Cortex of kidney (tissue), 1 donor: ENCODE data around the gene TSPOAP1.

Experiments used
- DNase-seq: peaks from one replicate; lab custom pipeline; 2025; lab: John Stamatoyannopoulos, UW

TSPOAP1 gene

DNA sequence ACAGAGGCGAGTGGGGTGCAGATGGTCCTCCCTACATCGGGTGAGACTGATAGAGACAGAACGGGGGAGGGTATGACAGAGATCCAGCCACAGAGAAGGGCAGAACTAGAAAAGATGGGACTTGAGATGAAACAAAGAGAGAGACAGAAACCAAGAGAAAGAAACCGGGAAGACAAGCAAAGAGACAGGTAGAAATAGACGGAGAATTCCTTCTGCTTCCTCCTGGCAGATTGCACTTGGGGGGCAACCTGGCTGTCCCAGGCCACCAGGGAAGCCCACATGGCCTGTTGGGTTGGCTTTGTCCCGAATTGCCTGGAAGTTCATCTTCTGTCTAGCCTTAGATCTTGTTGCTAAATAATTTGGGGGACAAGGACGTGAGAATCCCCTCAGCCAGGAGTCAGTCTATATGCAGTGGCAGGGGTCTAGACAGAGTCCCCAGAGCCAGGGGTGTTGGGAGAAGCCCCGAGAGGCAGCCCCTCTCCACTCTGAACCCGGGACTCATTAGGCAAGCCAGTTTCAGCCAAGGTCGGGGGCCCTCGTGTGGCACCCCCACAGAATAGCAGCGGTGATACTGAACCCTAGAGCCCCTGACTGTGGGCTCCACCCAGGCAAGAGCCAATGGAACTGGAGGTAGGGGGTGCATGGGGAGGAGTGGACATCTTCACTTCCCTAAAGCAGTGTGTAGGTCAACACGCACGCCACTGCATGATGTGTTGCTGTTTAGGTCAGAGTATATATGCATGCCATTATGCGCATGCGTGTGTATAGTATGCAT lies 627 bp upstream of the TSPOAP1 start:
- DNase-seq, result no peak

DNA sequence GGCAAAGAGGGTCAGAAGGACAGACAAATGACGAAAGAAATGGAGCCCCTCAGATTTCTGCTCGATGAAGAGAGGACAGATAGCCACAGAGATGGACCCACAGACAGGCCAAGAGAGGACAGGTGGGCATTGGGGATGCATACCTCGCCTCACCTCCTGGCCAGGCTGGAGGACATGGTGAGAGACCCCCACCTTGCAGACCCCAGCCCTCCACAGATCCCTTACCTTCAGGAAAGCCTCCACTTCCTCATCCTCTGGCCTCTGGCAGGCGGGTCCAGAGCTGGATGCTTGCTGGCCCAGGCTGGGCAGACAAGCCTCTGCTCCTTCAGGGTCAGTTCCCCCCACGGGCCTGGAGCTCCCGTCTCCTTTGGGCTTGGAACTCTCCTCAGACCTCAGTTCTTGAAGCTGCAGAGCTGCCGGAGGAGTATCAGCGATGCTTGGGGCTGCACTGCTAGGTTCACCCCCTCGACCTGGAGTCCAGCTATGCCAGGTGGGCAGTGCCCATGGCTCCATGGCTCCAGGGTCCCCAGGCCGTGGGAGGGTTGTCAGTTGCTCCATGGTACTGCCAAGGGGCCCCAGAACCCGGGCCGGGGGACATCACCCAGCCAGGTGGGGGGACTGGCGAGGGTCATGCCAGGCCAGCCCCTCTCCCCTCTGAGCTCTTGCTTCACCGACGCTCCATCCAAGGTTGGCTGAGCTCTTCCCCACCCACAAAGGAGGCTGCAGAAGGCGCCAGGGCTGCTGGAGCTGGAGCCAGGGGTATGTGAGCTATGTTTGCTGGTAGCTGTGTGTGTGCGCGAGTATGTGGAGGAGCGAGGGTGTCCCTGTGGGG lies 1.0 kb downstream of the TSPOAP1 start:
- no peak for DNase-seq

DNA sequence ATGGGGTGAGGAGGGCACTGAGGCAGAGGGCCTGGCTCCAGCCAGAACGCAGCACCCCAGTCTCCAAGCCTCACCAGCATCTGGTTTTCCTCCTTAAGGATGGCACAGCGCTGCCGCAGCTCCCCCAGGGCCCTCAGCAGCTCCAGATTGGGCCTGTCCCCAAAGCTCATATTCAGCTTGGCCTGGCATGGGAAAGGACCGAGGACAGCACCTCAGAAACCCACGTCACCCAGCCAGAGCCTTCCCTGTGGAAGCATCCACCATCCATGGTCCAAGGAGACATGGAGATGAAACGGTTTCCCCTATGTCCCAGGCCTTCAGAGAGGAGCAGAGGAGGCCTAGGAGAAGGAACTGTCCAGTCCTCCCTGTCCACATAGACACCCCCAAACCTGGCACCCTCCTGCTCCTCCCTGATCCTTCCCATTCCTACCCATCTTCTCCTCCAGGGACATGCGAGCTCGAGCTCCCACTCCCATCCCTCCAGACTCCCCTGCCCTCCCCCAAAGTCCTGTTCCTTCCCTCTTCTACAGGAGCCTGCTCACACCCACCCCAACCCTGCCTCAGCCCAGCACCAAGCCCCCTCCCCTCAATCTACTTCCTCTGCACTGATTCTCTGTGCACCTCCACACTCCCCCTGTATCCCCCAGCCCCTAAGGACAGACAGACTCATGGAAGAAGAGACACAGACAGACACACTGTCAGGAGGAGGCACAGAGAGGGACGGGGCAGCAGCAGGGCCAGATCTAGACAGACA lies 1.8 kb downstream of the TSPOAP1 start:
- no peak for DNase-seq

GRCh38 chr17:58325976-58326468 lies 2.6 kb downstream of the TSPOAP1 start:
- DNase-seq, result no peak

DNA sequence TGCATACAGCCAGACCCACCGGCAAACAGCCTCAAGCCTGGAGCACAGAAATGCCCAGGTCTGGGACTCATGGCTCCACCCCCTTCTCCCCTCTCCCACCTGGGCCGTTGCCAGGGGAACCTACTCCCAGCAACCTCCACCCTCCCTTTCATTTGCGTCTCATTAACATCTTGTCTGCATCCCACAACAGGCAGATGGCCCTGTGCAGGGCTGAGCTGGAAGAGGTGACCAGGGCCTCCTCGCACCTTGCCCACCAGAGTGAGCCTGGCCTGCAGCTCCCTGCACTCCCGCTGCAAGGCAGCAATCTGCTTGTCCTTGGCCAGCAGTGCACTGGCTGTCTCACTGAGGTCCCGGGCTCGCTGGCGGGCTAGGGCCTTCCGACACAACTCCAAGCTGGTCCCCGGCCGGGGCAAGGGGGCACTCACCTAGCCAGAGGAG lies 3.3 kb downstream of the TSPOAP1 start:
- no peak for DNase-seq

DNA sequence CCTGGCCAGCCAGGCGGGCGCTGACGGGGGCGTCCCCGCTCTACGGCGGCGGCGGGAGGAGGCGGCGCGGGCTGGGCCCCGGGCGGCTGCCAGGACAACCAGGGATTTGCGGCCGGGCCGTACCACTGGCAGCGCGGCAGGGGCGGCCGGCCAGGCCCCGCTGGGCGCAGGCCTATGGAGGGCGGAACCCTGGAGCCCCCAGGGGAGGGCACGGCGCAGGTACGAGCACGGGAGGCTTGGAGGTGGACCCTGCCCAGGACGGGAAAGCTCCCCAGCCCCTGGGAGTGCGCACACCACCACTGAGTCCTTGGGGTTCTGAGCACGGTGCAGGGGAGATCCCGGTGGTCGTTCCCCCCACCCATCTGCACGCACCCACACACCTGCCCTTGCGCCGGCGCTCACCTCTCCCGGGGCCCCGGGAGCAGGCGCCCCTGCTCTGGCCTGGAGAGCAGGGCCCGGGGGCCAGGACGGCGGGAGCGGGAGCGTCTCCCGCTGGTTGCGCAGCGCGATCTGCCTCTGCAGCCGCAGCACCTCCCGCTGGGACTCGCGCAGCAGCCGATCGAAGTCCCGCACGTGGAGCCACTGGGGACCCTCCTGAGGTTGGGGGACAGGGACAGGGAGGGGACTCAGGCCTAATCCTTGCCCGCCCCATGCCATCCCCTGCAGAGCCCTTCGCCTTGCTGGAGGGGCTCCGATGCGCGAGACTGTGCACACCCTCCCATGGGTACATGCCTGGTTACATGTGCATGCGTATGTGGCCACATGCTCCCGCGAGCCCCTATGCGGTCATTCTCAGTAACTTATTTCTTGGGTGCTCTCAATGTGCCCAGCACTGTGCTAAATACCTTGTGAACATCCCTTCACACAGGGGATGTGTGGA lies 3.9 kb downstream of the TSPOAP1 start:
- no peak for DNase-seq

DNA sequence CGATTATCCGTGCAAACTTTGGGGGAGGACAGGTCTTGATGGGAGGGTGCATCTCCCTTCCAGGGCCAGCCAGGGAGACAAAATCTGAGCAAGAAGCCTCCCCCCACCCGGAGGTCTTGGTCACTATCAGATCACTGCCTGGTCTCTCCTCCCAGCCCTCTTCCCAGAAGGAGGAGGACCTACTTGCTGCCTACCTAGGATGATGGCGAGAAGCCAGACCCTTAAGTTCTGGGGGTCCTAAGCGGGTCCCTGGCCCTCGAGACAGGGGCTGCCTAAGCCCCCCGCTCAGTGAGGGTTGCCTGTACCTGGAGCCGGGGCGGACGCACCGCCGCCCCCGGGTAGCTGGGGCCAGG lies 4.6 kb downstream of the TSPOAP1 start:
- no peak for DNase-seq

DNA sequence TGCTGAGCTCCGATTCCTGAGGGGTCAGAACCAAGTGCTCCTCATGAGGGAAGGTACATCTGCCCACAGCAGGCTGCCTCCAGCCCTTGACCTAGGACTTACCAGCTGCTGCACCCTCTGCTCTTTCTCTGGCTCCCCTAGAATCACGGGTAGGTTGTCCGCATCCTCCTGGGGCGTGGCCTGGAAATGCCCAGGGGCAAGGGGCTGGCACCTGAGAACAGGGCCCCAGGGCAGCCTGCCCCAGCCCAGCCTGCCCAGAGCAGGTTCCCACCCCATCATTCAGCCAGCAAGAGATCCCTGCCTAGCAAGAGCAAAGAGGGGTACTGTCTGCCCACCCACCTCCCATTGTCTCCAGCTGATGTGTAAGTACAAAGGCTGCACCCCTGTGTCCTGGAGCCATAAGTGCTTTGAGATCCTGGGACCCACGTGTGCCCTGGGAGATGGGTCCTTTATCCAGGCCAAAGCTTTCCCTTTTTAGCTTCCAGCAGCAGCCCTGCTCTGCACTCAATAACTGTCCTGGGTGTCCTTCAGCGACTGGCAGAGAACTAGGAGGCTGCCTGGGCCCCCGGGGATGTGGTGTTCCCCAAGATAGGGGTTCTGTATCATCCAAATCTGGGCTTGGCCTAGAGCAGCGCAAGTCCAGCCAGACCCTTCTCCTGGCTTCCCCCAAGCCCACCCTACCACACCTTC lies 5.1 kb downstream of the TSPOAP1 start:
- no peak for DNase-seq

GRCh38 chr17:58322581-58323185 lies 5.9 kb downstream of the TSPOAP1 start:
- no peak for DNase-seq

GRCh38 chr17:58321571-58322525 lies 6.7 kb downstream of the TSPOAP1 start:
- no peak for DNase-seq

DNA sequence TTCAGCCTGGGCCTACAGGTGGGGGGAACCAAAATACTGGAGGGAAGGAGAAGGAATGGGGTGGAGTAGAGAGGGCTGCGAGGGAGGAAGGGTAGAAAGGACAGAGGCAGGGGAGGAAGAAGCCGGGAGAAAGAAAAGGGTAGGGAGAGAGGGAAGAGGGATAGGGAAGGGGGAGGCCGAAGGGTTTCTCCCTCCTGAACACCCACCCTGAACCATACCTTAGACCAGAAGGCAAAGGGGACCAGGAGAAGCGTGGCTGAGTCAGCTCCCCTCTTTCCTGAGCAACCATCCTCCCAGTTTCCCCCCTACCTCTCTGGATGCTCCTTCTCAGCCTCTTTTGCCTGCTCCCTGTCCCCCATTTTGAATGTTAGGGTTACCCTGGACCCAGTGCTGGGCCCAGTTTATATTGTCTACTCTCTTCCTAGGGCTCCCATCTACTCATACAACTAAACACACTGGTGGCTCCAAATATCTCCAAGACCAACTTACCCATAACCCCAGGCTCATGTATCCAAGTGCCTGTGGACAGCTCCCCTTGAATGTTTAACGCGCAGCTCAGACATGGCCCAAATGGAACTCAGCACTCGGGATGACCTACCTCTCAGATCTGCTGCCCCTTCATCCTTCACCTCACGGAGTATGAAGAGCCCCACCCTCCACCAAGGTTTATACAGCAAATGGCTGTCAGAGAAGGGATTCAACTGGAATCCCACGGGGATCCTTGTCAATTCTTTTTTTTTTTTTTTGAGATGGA lies 7.8 kb downstream of the TSPOAP1 start:
- no peak for DNase-seq

DNA sequence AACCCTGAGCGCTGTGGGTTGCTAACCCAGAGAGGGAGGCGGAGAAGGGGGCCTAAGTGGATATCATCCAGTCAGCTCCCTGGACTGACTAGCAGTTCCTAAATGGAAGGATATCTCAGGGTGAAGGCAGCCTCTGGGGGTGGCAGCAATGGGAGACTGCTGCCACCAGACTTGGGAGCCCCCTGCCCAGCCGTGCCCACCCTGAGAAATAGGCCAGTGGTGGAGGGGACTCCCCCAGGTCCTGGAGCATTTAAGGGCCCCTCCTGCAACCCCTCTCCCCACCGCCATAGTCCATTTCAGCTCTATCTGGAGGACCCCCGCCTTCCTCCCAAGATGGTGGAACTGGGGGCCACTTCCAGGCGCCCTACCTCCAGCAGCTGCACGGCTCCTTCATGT lies 8.4 kb downstream of the TSPOAP1 start:
- no peak for DNase-seq

DNA sequence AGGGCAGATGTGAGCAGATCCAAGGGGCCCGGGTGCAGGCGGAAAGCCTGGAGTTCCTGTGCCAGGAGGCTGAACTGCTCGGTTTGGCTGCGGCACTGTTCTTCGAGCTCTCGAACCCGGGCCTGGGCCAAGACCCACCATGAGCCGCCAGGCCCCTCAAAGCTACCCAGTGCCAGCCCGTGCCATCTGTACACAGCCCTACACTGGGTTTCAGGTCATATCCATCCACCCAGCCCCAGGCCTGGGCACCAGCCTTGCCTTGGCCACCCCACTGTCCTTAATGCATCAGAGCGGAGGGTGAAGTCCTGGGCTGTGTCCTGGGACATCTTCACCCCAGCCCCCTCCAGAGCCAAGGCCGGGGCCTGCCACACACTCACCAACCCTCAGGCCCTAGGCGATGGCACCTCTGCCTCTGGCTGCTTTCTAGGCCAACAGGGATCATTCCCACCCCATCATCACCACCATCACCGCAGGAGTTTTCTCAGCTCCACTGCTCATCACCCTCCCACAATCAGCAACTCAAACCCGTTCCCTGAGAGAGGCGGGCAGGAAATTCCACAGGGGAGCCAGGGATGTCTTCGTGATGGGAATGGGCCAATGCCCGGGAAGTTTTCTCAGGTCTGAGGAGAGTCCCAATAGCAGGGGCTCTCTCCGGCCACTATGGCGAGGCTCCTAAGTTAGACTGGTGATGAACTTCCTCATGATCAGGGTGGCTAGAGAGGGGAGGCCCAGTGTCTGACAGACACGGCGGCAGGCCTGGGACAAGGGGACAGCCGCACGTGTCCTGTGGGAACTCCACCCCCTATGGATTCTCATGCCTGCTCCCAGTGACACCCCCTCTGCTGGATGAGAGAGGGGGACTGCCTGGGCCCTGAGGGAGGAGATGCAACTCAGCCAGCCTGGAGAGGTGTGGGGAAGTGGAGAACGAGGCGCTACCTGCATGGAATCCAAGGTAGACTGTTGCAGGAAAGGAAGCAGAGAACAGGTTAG lies 9.1 kb downstream of the TSPOAP1 start:
- no peak for DNase-seq

- no peak for DNase-seq
Observed at GRCh38 chr17:58318627-58319172, 9.9 kb downstream of the TSPOAP1 start.

DNA sequence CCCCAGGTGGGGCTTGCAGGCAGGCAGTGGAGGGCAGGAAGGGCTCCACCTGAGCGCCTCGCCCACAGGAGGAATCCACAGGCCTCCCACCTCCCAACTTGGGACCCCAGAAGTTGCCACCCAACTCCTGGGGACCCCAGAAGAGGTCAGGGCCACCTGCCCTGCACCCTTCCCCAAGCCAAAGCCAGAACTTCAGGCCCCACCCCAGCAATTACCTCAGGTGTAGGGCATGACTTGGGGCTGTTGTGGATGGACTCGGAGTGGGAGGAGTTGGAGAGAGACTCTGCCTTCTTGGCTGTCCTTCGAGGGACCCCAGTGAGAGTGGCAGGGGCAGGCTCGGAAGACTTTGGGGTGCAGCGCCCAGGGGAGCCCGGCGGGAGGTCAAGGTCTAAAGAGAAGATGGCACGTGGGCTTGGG lies 10.5 kb downstream of the TSPOAP1 start:
- DNase-seq, result no peak

DNA sequence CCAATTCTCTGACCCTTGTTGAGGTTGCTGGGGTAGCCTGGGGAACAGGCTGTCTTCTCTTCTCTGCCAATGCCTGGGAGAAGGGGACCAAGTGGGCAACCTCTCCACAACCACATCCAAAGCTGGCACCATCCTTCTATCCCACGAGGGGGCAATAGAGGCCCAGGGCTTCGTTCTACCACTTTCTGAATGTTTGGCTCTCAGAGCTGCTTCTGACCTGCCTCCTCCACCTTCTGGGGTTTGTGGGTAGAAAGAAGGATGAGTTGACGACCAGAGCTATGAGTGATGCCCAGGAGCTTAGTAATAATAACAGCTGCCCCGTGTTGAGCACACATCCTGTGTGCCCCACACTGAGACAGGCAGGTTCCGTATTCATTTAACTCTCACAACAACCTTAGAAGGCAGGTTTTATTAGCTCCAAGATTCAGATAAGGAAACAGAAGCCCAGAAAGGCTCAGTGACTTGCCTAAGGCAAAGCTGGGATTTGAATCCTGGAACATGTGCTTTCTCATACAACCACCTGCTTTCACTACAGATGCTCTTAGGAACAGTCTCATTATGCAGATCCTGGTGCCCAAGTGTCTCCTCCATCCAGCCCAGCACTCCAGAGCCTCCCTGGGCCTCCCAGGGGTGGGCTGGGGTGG lies 11.1 kb downstream of the TSPOAP1 start:
- DNase-seq, result no peak
